Measurements from ENCODE around the gene PKD2L2.

Gene PKD2L2

GRCh38 chr5:137872466-137872865, 16.8 kb upstream of the PKD2L2 start (continued):
- no peak for TF ChIP-seq PRDM4 (tag by site-specific recombination; IDR thresholded peaks at IDR 0.05)
- TF ChIP-seq ATF2 (tag by site-specific recombination; IDR thresholded peaks at IDR 0.05; ENCODE audit: low read depth): no peak
- TF ChIP-seq ZNF426 (tag by site-specific recombination; IDR thresholded peaks at IDR 0.05): no peak
- no peak for TF ChIP-seq ZNF785 (tag by site-specific recombination; IDR thresholded peaks at IDR 0.05)
- TF ChIP-seq ZBTB20 (tag by site-specific recombination; IDR thresholded peaks at IDR 0.05): no peak
- TF ChIP-seq ZNF121 (tag by site-specific recombination; IDR thresholded peaks at IDR 0.05): no peak
- TF ChIP-seq ZNF335 (tag by site-specific recombination; conservative IDR thresholded peaks at IDR 0.05): no peak
- no peak for TF ChIP-seq ZNF350 (tag by site-specific recombination; IDR thresholded peaks at IDR 0.05)
- TF ChIP-seq ZNF146 (tag by site-specific recombination; IDR thresholded peaks at IDR 0.05): no peak
- no peak for TF ChIP-seq ZNF324 (tag by site-specific recombination; IDR thresholded peaks at IDR 0.05)
- no peak for TF ChIP-seq ZXDB (tag by site-specific recombination; IDR thresholded peaks at IDR 0.05)

GRCh38 chr5:137876101-137876500, 13.2 kb upstream of the PKD2L2 start:
- Histone ChIP-seq H3K36me3 (ENCODE audit: control insufficient read depth in 2 of 2, insufficient read depth in 1 of 2, low read length in 2 of 2) (no peaks in the 10 kb centered on the region), H3K9me3 (ENCODE audit: control insufficient read depth, insufficient read depth, low read depth, low read length) (no peaks in the 10 kb centered on the region), H3K4me3 (ENCODE audit: low read depth, low read length) (no peak overlapping the region), H3K27ac (ENCODE audit: extremely low read depth, low read depth, low read length) (no peak overlapping the region), H3K4me1 (ENCODE audit: control insufficient read depth, insufficient read depth, low read length) (no peaks in the 10 kb centered on the region)
- TF ChIP-seq ZNF549 (tag by site-specific recombination; IDR thresholded peaks at IDR 0.05) (no peak), ZNF529 (tag by site-specific recombination; IDR thresholded peaks at IDR 0.05; ENCODE audit: insufficient replicate concordance) (no peak), ZNF184 (tag by site-specific recombination; IDR thresholded peaks at IDR 0.05) (no peak), ZBTB26 (tag by site-specific recombination; optimal IDR thresholded peaks at IDR 0.05) (no peak), MEIS1 (CRISPR knock-in tag; IDR thresholded peaks at IDR 0.05; ENCODE audit: borderline replicate concordance) (no peak), TCF7L2 (IDR thresholded peaks at IDR 0.05; ENCODE audit: borderline replicate concordance, low read depth, low read length) (no peak), IKZF3 (tag by site-specific recombination; IDR thresholded peaks at IDR 0.05) (no peak), PRDM1 (tag by site-specific recombination; IDR thresholded peaks at IDR 0.05) (no peak), ZNF350 (tag by site-specific recombination; IDR thresholded peaks at IDR 0.05) (no peak), ZNF354C (tag by site-specific recombination; IDR thresholded peaks at IDR 0.05; ENCODE audit: borderline replicate concordance, low read depth) (no peak), KLF16 (tag by site-specific recombination; IDR thresholded peaks at IDR 0.05) (no peak), ZNF544 (tag by site-specific recombination; IDR thresholded peaks at IDR 0.05) (no peak), ZNF530 (tag by site-specific recombination; IDR thresholded peaks at IDR 0.05; ENCODE audit: low read depth) (no peak), EGR2 (tag by site-specific recombination; IDR thresholded peaks at IDR 0.05; ENCODE audit: low read depth) (no peak), ZNF660 (tag by site-specific recombination; IDR thresholded peaks at IDR 0.05) (no peak), ZNF626 (tag by site-specific recombination; IDR thresholded peaks at IDR 0.05) (no peak), KLF10 (tag by site-specific recombination; IDR thresholded peaks at IDR 0.05) (no peak)
- ChIA-PET POLR2A (interaction anchor here (0.5 kb wide), 1 partner anchor 11 kb away, joined by 3 read pairs; no protein-coding TSS in a partner anchor), CTCF (no interaction called here)
